HAP-1 (cell line): ENCODE results near the gene LGALS7.

Experiments
- DNase-seq, 2 experiments: peaks; one replicate each; pipeline ENCODE4 v3.0.0-alpha.2; 2016 to 2020; ENCODE audit warnings: low spot score in 2 of 2
- H3K27me3 ChIP-seq: fragments of 250-450 bp; sonication (Bioruptor Pico); 2 replicates; pipeline ENCODE4 v1.5.1; 2020; ENCODE audit warnings: low read depth, mild to moderate bottlenecking, moderate library complexity
- H3K36me3 ChIP-seq: fragments of 250-450 bp; sonication (Bioruptor Pico); replicated peaks from 2 replicates; pipeline ENCODE4 v1.5.1; 2020; ENCODE audit warnings: mild to moderate bottlenecking
- H3K4me1 ChIP-seq: fragments of 250-450 bp; sonication (Bioruptor Pico); 2 replicates; pipeline ENCODE4 v1.5.1; 2020; ENCODE audit warnings: mild to moderate bottlenecking
- H3K4me3 ChIP-seq: fragments of 250-450 bp; sonication (Bioruptor Pico); 2 replicates; pipeline ENCODE4 v1.5.1; 2020; ENCODE audit warnings: mild to moderate bottlenecking, moderate library complexity
- H3K9me3 ChIP-seq: fragments of 250-450 bp; sonication (Bioruptor Pico); 2 replicates; pipeline ENCODE4 v1.5.1; 2020; ENCODE audit warnings: mild to moderate bottlenecking, moderate library complexity
- in situ Hi-C: fragments of 300-500 bp; cut with MboI; formaldehyde crosslinking; loops from 3 replicates; pipeline ENCODE4 v1.14.3; 2020; ENCODE audit warnings: low sequenced_read_pairs, inconsistent platforms, mixed read lengths

LGALS7 gene

DNA sequence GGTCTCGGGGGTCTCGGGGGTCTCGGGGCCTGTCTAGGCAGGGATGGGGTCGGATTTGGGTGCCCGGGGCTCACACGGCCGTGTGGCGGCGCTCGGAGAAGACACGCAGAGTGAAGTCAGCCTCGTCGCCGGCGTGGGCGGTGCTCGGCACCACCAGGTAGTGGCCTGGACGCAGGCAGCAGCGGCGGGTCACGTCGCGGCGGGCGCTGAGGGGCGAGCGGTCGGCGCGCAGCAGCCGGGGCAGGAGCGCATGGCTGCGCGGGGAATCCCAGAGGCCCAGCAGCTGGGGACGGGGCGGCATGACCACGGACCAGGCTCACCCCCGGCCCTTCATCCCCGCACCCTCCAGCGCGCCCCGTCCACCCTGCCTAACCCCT is 37.3 kb downstream of the LGALS7 start:
- Histone ChIP-seq H3K4me3 (peak overlapping the region; percentile 24), H3K36me3 (no peaks in the 10 kb centered on the region; the same call in 1 of the 2 replicates), H3K27me3 (no peaks in the 10 kb centered on the region), H3K4me1 (no peaks in the 10 kb centered on the region), H3K9me3 (no peaks in the 10 kb centered on the region)
- DNase-seq = peak in 1 of 2 experiments; percentile 73
- in situ Hi-C loops = no loop called here

DNA sequence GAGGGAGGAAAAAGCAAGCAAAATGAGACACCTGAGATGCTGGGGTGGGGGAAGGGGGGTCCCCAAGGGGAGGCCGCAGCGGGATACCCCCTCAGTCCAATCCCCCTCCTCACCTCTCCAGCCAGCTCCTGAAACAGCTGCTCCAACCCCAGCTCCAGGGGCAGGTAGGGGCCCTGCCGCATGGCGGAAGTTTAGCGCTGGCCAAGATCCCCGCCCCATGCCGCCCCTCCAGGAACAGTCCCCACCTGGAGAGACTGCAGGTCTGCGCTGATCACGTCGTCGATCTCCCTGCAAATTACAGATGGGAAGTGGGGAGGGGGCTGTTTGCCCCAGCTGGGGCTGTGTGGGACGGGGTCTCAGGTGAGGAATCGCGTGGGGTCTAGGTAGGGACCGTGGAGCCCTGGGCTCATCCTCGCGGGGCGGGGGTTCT is 38.0 kb downstream of the LGALS7 start:
- peak in 1 of 2 experiments; percentile 51 for DNase-seq

DNA sequence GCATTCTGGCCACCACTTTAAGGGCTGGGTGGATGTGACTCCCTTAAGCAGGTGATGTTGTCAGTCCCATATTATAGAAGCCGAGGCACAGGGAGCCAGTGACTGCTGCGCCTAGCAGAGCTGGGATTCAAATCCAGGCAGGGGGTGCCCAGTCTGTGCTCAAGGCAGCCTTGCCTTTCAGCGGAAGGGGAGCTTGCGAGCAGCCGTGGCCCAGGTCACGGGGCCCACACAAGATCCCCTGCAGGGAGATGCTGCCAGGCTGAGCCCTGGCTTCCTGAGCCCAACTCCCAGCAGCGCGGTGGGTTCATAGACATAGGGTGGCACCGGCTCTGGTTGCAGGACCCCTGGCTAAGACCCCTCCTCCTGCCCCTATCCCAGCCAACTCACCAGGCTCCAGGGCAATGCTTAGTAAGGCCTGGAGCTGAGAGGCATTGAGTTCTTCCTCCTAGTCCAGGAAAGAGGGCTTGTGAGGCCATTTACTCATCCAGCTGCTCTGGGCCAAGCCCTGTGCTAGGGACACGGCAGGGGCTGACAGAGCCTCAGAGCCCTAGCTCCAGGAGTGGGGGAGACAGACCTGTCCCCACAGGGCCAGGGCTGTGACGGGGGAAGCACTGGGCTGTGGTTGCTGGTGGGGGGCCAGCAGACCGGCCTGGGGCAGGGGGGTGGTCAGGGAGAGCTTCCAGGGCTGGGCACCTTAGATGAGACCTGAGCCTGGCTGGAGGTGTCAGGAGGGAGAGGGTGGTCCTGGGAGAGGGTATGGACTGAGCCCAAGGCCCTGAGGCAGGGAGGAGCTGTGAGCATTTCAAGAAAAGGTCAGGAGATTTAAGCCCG is 38.7 kb downstream of the LGALS7 start:
- no peaks in the 10 kb centered on the region for H3K27me3 ChIP-seq
- in situ Hi-C loops = no loop called here
- no peak for DNase-seq
- peaks cover 5% of the 10 kb centered on the region for H3K36me3 ChIP-seq
- H3K4me1 ChIP-seq = no peaks in the 10 kb centered on the region
- H3K4me3 ChIP-seq = no peak overlapping the region
- no peaks in the 10 kb centered on the region for H3K9me3 ChIP-seq

More for the DNA sequence above, 38.0 kb downstream of the LGALS7 start:
- no peak overlapping the region for H3K4me3 ChIP-seq
- in situ Hi-C loops = no loop called here
- no peaks in the 10 kb centered on the region for H3K4me1 ChIP-seq
- H3K27me3 ChIP-seq = no peaks in the 10 kb centered on the region
- H3K9me3 ChIP-seq = no peaks in the 10 kb centered on the region
- peaks cover 5% of the 10 kb centered on the region for H3K36me3 ChIP-seq

DNA sequence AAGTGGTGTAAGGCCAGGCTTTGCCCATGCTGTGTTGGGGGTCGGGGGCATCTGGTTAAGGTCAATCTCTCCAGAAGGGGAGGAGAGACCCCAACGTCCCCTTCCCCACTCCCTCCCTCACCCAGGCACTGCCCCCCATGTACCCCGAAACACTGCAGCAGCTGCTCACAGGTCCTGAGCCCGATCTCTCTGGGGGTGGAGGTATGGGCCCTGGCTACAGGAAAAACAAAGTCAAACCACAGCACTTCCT is 39.2 kb downstream of the LGALS7 start:
- H3K9me3 ChIP-seq = no peaks in the 10 kb centered on the region
- DNase-seq = no peak
- H3K4me1 ChIP-seq = no peaks in the 10 kb centered on the region
- H3K4me3 ChIP-seq = no peak overlapping the region
- in situ Hi-C loops = no loop called here
- peaks cover 5% of the 10 kb centered on the region for H3K36me3 ChIP-seq
- H3K27me3 ChIP-seq = no peaks in the 10 kb centered on the region

DNA sequence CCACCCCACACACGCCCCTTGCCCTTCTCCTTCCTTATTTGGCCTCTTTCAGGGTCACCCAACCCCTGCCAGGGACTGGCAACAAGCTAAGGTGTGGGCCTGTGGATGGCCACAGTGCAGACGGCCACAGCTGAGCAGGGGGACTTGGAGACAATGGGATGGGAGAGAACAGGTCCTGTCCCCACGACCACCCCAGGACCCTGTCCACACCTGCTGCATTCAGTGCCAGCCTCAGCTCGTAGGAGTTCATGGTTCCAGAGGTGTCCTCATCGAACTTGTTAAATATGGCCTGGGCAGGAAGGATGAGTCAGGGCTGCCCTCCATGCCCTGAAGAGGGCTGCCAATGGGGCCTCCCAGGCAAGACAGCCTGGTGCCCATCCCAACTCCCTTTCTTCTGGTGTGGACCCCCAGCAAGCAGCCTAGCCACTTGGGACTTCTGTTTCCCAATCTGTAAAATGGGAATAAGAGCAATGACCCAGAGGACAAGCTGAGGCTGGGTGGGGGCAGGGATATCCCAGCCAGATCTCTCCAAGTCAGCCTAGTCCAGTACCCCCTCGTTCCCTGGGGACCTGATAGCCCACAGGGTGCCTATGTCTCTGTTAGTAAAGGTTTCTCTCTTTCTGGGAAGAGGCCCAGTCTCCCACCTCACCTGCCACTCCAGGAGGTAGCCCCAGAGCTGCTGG is 39.7 kb downstream of the LGALS7 start:
- Histone ChIP-seq H3K9me3 (no peaks in the 10 kb centered on the region), H3K36me3 (peaks cover 10% of the 10 kb centered on the region), H3K4me1 (no peaks in the 10 kb centered on the region), H3K27me3 (no peaks in the 10 kb centered on the region), H3K4me3 (no peak overlapping the region)
- in situ Hi-C loops = no loop called here
- no peak for DNase-seq

DNA sequence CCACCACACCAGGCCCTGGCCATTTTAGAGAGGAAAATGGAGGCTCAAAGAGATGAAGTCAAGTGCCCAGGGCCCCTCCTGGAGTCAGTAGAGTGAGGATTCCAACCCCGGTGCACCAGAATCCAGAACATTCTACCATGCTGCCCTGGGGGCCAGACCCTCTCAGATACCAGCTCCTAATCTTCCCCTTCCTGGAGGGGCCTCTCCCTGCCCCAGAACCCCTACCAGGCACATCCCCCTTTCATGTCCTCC is 40.1 kb downstream of the LGALS7 start:
- Histone ChIP-seq H3K9me3 (no peaks in the 10 kb centered on the region), H3K4me3 (no peak overlapping the region), H3K4me1 (no peaks in the 10 kb centered on the region), H3K27me3 (no peaks in the 10 kb centered on the region), H3K36me3 (peaks cover 12% of the 10 kb centered on the region)
- in situ Hi-C loops = no loop called here
- no peak for DNase-seq

DNA sequence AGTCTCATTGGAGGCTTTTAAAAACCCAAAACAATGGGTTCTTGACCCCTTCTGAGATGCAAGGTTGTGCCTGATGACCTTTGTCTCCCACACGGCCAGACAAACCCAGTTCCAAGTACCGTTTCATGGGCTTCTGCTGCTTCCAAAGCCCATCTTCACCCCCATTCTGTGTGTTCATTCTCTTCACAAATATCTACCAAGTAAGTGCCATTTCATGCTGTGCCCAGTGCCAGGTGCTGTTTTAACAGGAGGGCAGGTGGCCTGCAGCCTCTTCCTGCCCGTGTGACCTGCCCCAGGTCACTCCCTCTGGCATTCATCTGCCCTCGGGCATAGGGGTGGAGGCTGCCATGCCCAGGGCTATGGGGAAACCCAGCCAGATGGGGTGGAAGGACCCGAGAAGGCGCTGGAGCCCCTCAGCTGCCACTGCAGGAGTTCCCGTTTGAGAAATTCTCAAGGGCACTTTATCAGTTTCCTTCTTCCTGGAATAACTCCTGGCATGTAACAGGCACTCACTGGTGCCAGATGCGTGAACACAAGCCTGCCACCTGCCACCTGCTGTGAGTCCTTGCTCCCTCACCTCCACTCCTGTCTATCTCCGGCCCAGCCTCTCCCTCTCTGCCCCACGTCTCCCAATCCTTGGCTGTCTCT is 41.5 kb downstream of the LGALS7 start:
- in situ Hi-C loops = no loop called here
- H3K4me3 ChIP-seq = no peak overlapping the region
- no peak for DNase-seq
- H3K9me3 ChIP-seq = no peaks in the 10 kb centered on the region
- no peaks in the 10 kb centered on the region for H3K4me1 ChIP-seq
- peaks cover 23% of the 10 kb centered on the region for H3K36me3 ChIP-seq
- H3K27me3 ChIP-seq = no peaks in the 10 kb centered on the region

DNA sequence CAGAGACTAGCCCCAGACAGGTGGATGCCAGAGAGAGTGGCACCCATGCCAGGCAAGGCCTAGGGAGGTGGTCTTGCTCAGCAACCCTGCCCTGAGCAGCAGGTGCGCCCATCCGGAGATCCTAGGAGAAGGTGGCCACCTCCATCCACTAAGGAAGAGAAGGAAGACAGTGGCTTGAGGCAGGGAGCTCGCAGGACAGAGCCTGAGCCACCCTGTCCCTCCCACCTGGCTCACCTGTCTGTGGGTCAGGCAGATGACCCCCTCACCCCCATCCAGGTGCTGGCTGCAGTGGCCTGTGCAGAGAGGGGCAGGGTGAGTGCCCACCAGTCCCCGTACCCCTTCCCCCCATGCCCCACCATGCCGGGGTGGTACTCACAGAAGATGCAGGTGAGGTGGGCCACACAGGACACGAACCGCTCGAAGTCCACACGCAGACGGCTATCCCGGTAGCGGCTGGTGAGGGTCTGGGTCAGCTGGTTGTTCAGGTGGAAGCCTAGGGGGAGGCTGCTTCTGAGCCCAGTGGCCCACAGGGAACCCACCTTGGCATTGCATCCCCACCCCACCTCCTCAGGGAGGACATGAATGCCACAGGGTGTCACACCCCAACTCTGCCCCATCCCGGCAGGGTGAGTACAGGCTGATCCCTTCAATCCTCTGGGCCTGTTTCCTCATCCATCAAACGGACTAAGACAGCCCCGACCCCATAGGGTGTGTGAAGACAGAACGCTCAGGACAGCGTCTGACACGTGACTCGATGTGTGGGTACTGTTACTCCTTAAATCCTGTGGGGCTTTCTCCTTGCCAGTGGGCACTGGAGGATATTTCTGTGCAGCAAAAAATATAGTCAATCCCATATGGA is 42.4 kb downstream of the LGALS7 start:
- Histone ChIP-seq H3K4me1 (no peaks in the 10 kb centered on the region), H3K36me3 (peaks cover 30% of the 10 kb centered on the region), H3K27me3 (no peaks in the 10 kb centered on the region), H3K9me3 (no peaks in the 10 kb centered on the region), H3K4me3 (no peak overlapping the region)
- DNase-seq = no peak
- in situ Hi-C loops = no loop called here

DNA sequence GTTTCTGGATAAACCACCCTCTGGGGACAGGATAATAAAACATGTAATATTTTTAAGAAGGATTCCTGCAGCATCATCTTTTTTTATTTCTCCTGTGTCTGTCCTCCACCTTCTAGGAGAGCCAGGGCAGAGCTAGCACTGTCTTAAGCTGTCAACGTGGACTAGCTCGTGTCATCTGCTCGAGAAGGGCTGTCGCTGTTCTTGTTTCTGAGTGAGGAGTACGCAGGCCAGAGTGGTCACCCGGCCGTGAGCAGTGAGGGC is 42.9 kb downstream of the LGALS7 start:
- Histone ChIP-seq H3K4me3 (no peak overlapping the region), H3K4me1 (no peaks in the 10 kb centered on the region), H3K36me3 (peaks cover 35% of the 10 kb centered on the region), H3K9me3 (no peaks in the 10 kb centered on the region), H3K27me3 (no peaks in the 10 kb centered on the region)
- no peak for DNase-seq
- in situ Hi-C loops = no loop called here

DNA sequence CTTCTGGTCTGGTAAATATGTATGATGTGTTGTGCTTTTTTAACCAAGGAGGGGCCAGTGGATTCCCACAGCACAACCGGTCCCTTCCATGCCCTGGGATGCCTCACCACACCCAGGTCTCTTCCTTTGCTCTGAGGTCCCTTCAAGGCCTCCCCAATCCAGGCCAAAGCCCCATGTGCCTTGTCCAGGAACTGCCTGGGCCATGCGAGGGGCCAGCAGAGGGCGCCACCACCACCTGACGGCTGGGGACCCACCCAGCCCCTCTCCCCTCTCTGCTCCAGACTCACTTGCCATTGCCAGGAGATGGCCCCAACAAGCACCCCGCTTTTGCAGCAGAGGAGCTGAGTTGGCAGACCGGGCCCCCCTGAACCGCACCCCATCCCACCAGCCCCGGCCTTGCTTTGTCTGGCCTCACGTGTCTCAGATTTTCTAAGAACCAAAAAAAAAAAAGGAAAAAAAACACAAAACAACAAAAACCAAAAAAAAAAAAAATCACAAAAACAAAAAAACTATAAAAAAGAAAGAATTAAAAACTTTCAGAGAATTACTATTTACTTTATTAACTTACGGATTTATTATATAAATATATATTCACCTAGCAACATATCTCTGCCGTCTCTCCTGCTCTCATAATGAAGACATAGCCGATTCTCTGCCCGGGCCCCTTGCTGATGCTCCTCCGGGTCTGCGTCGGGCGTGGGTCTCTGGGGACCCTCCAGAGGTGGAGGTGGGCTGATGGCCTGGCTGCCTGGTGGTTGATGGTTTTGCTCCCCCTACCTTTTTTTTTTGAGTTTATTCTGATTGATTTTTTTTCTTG is 43.5 kb downstream of the LGALS7 start:
- Histone ChIP-seq H3K4me3 (no peak overlapping the region), H3K4me1 (no peaks in the 10 kb centered on the region), H3K27me3 (no peaks in the 10 kb centered on the region), H3K36me3 (peaks cover 41% of the 10 kb centered on the region), H3K9me3 (no peaks in the 10 kb centered on the region)
- in situ Hi-C loops = loop anchor here (10.0 kb wide), 1 partner anchor 195 kb away; no protein-coding TSS in a partner anchor
- peak; percentile 47 to 90 for DNase-seq

DNA sequence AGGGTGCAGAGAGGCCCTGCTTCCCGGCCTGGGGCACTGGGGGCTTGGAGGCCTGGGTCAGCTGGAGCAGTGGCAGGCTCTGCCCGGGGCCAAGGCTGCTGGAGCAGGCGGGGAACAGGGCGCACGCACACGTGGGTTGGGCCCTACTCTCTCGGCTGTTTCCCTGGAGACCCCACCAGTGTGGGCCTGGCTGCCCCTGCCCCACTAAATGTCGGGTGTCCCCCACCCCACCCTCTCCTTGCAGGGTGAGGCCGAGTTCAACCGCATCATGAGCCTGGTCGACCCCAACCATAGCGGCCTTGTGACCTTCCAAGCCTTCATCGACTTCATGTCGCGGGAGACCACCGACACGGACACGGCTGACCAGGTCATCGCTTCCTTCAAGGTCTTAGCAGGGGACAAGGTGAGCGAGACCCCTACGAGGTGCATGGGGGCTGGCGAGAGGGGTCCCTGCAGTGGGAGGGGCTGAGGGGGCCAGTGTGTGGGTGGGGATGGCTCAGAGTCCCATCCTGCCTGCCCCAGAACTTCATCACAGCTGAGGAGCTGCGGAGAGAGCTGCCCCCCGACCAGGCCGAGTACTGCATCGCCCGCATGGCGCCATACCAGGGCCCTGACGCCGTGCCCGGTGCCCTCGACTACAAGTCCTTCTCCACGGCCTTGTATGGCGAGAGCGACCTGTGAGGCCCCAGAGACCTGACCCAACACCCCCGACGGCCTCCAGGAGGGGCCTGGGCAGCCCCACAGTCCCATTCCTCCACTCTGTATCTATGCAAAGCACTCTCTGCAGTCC is 44.4 kb downstream of the LGALS7 start:
- H3K36me3 ChIP-seq = peaks cover 48% of the 10 kb centered on the region
- in situ Hi-C loops = loop anchor here (10.0 kb wide), 1 partner anchor 196 kb away; no protein-coding TSS in a partner anchor
- H3K4me3 ChIP-seq = no peak overlapping the region
- no peaks in the 10 kb centered on the region for H3K9me3 ChIP-seq
- no peaks in the 10 kb centered on the region for H3K27me3 ChIP-seq
- no peak for DNase-seq
- no peaks in the 10 kb centered on the region for H3K4me1 ChIP-seq

DNA sequence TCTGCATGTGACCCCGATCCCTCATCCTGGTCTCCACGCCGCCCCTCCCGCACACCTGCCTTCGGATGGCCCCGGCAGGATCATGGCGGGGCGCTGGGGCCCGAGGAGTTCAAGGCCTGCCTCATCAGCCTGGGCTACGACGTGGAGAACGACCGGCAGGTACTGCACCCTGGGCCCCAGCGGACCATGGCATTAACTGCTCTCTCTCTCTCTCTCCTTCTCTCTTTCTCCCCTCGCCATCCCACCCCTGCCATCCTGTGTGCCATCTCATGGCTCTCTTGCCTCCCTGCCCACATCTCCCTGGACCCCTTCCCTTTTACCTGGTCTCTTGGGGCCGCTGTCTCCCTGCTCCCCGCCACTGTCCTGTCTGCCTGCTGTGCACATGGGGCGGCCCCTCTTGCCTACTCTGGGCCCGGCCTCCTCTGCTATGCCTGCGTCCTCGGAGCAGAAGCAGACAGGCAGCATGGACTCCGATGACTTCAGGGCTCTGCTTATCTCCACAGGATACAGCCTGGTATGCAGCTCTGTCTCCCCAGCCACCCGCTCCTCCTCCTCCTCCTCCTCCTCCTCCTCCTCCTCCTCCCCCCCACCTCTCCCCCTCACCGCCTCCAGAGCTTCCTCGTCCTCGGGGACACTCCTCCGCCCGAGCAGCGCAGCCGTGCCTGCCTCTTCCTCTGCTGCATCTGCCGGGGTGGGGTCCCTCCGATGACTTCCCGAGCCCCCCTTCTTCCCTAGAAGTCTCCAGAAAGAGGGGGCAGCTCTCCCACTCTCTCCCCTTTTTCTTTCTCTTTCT is 45.3 kb downstream of the LGALS7 start:
- peaks cover 57% of the 10 kb centered on the region for H3K36me3 ChIP-seq
- in situ Hi-C loops = loop anchor here (10.0 kb wide), 1 partner anchor 197 kb away; no protein-coding TSS in a partner anchor

More for the DNA sequence above, 45.3 kb downstream of the LGALS7 start:
- Histone ChIP-seq H3K4me1 (no peaks in the 10 kb centered on the region), H3K9me3 (no peaks in the 10 kb centered on the region), H3K4me3 (no peak overlapping the region), H3K27me3 (no peaks in the 10 kb centered on the region)
- no peak for DNase-seq
